ENCODE results near the gene RAB25.
A peak's percentile ranks its signal among the peaks of the same experiment; 100 is the strongest.

Gene RAB25

DNA sequence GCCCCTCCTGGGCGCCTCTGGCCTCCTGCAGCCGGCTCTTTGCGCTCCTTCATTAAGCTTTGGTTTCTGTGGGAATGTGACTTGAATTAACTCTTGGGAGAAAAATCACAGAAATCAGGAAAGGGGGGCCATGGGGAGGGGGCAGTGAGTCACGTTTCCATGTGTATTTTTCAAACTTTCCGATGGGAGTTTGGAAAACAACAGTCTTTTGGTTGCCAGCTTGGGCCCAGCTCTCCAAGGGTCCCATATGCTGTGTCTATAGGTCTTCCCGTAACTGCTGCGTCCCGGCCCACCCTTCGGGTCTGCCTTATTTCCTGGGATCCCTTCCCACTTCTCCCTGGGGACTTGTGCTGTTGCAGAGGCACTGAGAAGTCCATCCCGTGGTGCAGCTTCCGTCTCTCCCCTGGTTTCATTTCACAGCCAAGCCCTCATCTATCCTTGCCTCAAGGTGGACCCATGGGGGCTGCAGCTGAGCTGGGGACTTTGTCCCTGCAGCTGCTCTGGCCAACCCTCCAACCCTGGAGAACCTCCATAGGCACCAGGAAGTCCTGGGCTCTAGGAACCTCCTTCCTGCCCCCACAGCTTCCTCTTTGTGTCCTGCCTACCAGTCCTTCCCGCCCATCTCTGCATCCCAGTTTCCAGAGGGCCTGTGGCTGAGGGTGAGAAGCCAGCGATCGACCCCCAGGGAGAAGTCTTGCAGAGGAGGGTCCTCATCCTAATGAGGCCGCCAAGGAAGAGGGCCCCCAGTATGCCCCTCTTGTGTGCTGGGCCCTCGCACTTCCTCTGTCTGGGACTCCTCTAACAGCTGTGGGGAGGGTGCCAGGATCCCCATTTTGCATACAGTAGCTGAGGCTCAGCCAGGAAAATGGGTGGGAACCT is 41.9 kb downstream of the RAB25 start:
- Histone ChIP-seq H3K27me3 (ENCODE audit: control insufficient read depth, insufficient read depth, low read length) (no peaks in the 10 kb centered on the region), H3K4me3 (ENCODE audit: low read length) (peak overlapping the region; percentile 17), H3K9ac (ENCODE audit: low read length) (no peak overlapping the region), H3K27ac (ENCODE audit: low read depth, low read length) (peak overlapping the region; percentile 99), H3K36me3 (ENCODE audit: control insufficient read depth, insufficient read depth, low read length) (no peaks in the 10 kb centered on the region), H3K4me1 (ENCODE audit: control insufficient read depth, insufficient read depth, low read length) (peaks cover 46% of the 10 kb centered on the region)

DNA sequence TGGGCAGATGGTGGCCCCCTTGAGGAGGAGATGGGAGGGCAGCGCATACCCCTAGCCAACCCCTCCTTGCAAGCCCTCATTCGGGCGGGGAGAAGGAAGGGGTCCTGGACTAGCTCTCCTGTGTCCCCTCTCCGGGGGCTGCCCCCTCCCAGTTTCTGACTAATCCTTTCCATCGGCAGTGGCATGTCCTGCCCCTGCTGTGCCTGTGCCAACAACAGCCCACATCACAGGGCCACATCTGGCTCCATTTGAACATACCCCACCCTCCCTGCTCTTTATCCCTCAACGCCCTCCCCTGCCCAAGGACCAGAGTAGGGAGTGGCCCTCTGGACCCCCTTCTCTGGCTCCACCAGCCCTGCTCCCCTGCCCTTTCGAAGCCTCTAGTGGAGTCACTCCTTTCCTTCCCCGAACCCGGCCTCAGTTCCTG is 42.6 kb downstream of the RAB25 start:
- no peaks in the 10 kb centered on the region for H3K27me3 ChIP-seq (ENCODE audit: control insufficient read depth, insufficient read depth, low read length)
- peak overlapping the region; percentile 99 for H3K27ac ChIP-seq (ENCODE audit: low read depth, low read length)
- H3K36me3 ChIP-seq (ENCODE audit: control insufficient read depth, insufficient read depth, low read length), result no peaks in the 10 kb centered on the region
- H3K4me3 ChIP-seq (ENCODE audit: low read length), result peak overlapping the region; percentile 17
- peak overlapping the region; percentile 29 for H3K9ac ChIP-seq (ENCODE audit: low read length)
- peaks cover 46% of the 10 kb centered on the region for H3K4me1 ChIP-seq (ENCODE audit: control insufficient read depth, insufficient read depth, low read length)

DNA sequence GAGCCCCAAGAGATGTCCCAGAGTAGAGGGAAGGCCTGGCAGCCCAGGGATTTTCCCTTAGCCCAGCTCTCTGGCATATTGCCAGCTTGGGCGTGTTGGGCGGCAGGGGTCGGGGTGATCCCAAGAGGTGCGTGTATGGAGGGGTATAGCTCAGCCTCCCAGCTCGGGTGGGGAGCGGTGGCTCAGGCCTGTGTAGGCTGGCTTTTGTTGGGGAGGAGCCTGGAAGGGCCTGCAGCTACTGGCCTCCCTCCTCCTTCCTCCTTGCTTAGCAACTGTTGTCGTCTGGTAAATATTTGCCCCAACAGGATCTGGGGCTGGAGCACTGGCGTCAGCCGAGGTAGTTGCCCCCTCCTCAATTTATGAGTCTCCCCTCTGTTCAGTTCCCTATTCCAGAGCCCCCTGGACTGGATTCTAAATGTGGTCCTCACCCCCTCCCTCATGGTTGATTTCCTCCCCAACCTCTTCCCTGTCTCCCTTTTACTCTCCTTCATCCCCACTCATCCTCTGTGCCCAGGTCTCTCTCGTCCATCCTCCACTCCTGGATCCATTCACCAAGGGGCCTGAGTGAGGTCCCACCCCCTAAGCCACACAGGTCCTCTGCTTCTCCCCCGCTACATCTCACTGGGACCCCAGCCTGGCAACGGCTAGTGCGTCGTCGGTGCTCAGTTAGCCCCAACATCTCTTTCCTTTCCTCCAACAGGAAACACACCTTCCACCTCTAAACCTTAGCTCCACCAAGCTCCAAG is 43.3 kb downstream of the RAB25 start:
- peak overlapping the region; percentile 17 for H3K4me3 ChIP-seq (ENCODE audit: low read length)
- peak overlapping the region; percentile 29 for H3K9ac ChIP-seq (ENCODE audit: low read length)

DNA sequence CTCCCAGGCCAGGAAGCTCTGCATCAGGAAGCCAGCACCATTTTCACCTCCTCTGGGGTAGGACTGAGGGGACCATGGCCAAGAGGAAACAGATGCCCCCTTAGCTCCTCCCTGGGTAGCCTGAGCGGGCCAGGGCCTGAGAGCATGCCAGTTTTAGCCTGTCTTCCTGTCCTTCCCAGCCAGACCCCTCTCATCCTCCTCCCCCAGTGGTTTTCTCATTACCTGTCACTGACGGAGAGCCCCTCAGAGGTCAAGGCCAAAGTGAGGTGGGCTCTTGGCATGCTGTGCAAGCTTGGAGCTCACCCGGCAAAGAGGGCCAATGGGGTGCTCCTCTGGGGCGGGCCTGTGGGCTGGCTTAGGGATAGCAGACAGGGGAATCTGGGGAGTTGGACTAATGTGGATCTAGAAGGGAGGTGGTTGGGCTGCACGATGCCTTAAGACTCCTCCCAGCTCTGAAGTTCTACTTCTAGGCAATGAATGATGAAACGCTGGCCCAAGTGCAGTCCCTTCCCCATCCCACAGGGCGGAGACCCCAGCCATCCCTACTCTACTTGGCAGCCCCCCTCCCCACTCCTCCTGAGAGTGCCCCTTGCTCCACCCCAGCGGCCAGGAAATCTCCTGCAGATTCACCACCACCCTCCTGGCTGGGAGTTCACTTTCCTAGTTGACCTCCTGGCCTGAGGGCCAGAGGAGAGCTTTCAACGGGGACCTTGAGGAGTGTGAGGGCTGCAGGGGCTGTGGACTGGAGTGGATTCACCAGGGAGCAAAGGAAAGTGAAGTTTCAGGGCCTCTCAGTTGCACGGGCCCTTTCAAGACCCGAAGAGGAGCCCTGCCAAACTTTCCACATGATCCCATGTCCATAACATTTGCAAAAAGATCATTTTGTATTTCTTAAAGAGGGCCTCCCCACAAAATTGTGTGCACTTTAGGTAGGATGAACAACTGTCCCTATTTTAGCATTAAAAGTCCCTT is 44.2 kb downstream of the RAB25 start:
- Histone ChIP-seq H3K27me3 (ENCODE audit: control insufficient read depth, insufficient read depth, low read length) (no peaks in the 10 kb centered on the region), H3K4me3 (ENCODE audit: low read length) (peak overlapping the region; percentile 68), H3K36me3 (ENCODE audit: control insufficient read depth, insufficient read depth, low read length) (no peaks in the 10 kb centered on the region), H3K9ac (ENCODE audit: low read length) (no peak overlapping the region), H3K27ac (ENCODE audit: low read depth, low read length) (peak overlapping the region; percentile 99), H3K4me1 (ENCODE audit: control insufficient read depth, insufficient read depth, low read length) (peaks cover 46% of the 10 kb centered on the region)

More for the DNA sequence above, 43.3 kb downstream of the RAB25 start:
- no peaks in the 10 kb centered on the region for H3K27me3 ChIP-seq (ENCODE audit: control insufficient read depth, insufficient read depth, low read length)
- H3K27ac ChIP-seq (ENCODE audit: low read depth, low read length), result peak overlapping the region; percentile 99
- H3K4me1 ChIP-seq (ENCODE audit: control insufficient read depth, insufficient read depth, low read length), result peaks cover 46% of the 10 kb centered on the region
- no peaks in the 10 kb centered on the region for H3K36me3 ChIP-seq (ENCODE audit: control insufficient read depth, insufficient read depth, low read length)

DNA sequence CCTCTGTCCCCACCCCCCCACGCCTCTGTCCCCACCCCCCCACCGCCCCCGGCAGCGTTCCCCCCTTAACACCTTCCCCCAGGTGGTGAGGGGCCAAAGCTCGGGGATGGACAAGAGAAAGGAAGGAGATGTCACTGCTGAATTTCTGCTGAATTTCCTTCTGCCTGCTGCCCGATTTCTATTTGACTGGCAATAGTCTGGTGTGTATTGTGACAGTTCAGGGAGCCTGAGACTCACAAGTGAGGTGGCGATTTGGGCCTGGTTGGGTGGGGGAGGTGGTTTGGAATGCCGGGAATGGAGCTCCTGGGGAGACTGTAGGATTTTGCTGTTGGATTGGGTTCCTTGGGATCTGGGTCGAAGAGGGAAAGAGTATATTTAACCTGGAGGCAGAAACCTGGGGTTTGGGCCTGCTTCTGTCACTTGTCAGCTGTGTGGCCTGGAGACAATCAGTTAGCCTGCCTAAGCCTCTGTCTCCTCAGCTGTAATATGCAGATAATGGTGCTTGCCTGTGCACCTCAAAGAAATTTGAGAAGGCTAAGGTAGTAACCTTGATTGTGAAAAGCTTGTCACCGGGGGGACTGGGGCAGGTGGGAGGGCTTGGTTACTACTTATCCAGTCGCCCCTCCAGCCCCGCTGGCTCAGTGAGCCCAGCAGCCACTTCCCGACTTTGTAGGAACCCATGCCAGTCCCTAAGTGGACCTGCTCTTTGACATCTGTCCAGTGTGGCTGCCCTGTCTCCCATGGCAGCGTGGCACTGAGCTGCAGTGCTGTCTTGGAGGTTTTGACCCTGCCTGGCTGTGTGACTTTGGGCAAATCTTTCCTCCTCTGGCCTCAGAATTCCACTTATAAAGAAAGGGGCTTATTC is 45.9 kb downstream of the RAB25 start:
- Histone ChIP-seq H3K4me3 (ENCODE audit: low read length) (peak overlapping the region; percentile 49), H3K27me3 (ENCODE audit: control insufficient read depth, insufficient read depth, low read length) (no peaks in the 10 kb centered on the region), H3K36me3 (ENCODE audit: control insufficient read depth, insufficient read depth, low read length) (no peaks in the 10 kb centered on the region), H3K9ac (ENCODE audit: low read length) (peak overlapping the region; percentile 32), H3K4me1 (ENCODE audit: control insufficient read depth, insufficient read depth, low read length) (peaks cover 44% of the 10 kb centered on the region), H3K27ac (ENCODE audit: low read depth, low read length) (peak overlapping the region; percentile 95)

DNA sequence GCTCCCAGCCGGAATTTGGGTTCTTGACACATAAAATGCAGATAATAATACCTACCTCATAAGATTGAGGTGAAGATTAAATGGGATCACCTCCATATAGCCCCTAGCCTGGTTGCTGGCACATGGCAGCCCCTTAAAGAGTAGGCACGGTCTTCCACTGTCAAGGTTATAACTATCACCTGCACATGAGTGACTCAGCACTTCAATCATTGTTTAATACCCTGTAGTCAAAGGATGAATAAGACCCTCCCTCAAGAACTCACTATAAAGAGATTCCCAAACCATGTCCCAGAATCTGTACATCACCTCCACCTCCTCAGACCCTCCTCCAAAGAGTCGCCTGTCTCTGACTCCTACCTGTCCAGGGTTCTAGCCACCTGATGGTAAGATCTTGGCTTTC is 47.1 kb downstream of the RAB25 start:
- no peak overlapping the region for H3K27ac ChIP-seq (ENCODE audit: low read depth, low read length)
- no peak overlapping the region for H3K9ac ChIP-seq (ENCODE audit: low read length)
- H3K4me3 ChIP-seq (ENCODE audit: low read length), result no peak overlapping the region
- H3K36me3 ChIP-seq (ENCODE audit: control insufficient read depth, insufficient read depth, low read length), result no peaks in the 10 kb centered on the region
- H3K4me1 ChIP-seq (ENCODE audit: control insufficient read depth, insufficient read depth, low read length), result peaks cover 35% of the 10 kb centered on the region
- H3K27me3 ChIP-seq (ENCODE audit: control insufficient read depth, insufficient read depth, low read length), result no peaks in the 10 kb centered on the region

DNA sequence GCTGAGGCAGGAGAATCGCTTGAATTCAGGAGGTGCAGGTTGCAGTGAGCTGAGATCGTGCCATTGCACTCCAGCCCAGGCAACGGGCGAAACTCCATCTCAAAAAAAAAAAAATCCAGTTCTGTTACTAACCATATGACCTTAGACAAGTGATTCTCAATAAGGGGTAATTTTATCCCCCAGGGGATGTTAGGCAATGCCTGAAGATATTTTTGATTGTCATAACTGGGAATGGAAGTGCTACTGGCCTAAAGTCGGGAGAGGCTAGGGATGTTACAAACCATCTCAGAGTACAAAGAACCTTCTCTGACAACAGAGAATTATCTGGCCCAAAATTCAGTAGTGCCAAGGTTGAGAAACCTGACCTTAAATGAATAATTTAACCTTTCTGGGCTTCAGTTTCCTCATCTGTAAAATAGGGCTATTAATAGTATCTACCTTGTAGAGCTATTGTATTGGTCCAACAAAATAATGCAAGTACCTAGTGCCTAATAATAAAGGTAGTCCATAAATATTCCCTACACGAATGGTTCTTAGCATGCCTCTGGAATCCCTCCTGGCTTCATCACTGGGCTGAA is 47.8 kb downstream of the RAB25 start:
- H3K27ac ChIP-seq (ENCODE audit: low read depth, low read length), result no peak overlapping the region

DNA sequence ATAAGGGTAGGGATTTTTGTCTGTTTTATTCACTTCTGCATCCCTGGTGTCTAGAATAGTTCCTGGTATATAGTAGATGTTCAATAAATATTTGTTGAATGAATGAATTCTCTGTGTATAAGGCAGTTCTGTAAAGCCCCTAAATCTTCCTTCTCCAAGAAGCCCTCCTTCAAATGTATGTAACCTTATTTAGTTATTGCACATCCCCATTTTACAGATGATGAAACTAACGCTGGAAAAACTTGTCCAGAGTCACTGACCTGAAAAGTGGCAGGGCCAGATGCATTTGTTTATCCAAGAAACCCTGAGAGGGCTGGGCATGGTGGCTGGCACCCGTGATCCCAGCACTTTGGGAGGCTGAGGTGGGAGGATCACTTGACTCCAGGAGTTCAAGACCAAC is 49.3 kb downstream of the RAB25 start:
- Histone ChIP-seq H3K36me3 (ENCODE audit: control insufficient read depth, insufficient read depth, low read length) (peaks cover 3% of the 10 kb centered on the region), H3K9ac (ENCODE audit: low read length) (no peak overlapping the region), H3K27ac (ENCODE audit: low read depth, low read length) (no peak overlapping the region), H3K27me3 (ENCODE audit: control insufficient read depth, insufficient read depth, low read length) (peaks cover 2% of the 10 kb centered on the region), H3K4me3 (ENCODE audit: low read length) (no peak overlapping the region), H3K4me1 (ENCODE audit: control insufficient read depth, insufficient read depth, low read length) (peaks cover 23% of the 10 kb centered on the region)

More for the DNA sequence above, 47.8 kb downstream of the RAB25 start:
- no peak overlapping the region for H3K4me3 ChIP-seq (ENCODE audit: low read length)
- H3K9ac ChIP-seq (ENCODE audit: low read length), result no peak overlapping the region
- H3K4me1 ChIP-seq (ENCODE audit: control insufficient read depth, insufficient read depth, low read length), result peaks cover 32% of the 10 kb centered on the region
- no peaks in the 10 kb centered on the region for H3K27me3 ChIP-seq (ENCODE audit: control insufficient read depth, insufficient read depth, low read length)
- H3K36me3 ChIP-seq (ENCODE audit: control insufficient read depth, insufficient read depth, low read length), result no peaks in the 10 kb centered on the region

DNA sequence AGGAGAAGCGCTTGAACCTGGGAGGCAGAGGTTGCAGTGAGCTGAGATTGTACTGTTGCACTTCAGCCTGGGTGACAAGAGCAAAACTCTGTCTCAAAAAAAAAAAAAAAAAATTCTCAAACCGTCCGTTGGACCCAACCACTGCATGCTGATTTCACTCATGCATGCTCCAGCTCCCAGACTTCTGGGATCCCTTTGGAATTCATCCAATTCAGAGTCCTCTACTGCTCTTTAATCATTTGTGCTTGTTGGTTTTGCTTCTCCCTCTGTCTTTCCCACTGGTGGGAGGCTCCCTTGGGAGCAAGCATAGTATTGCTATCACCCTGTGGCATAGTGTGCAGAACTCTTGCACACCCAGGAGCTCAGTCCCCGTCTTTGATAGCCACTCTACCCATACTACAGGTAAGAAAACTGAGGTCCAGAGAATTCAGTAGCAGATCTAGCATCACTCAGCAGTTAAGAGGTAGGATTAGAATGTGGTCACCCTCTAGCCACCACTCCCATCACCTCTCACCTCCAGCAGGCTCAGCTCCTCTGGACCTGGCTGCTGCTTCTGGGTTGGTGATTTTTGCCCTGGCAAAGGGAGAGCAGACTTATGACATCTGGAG is 50.5 kb downstream of the RAB25 start:
- no peak overlapping the region for H3K9ac ChIP-seq (ENCODE audit: low read length)
- no peak overlapping the region for H3K4me3 ChIP-seq (ENCODE audit: low read length)
- peaks cover 3% of the 10 kb centered on the region for H3K36me3 ChIP-seq (ENCODE audit: control insufficient read depth, insufficient read depth, low read length)
- H3K27ac ChIP-seq (ENCODE audit: low read depth, low read length), result no peak overlapping the region
- peaks cover 15% of the 10 kb centered on the region for H3K4me1 ChIP-seq (ENCODE audit: control insufficient read depth, insufficient read depth, low read length)
- peaks cover 2% of the 10 kb centered on the region for H3K27me3 ChIP-seq (ENCODE audit: control insufficient read depth, insufficient read depth, low read length)

DNA sequence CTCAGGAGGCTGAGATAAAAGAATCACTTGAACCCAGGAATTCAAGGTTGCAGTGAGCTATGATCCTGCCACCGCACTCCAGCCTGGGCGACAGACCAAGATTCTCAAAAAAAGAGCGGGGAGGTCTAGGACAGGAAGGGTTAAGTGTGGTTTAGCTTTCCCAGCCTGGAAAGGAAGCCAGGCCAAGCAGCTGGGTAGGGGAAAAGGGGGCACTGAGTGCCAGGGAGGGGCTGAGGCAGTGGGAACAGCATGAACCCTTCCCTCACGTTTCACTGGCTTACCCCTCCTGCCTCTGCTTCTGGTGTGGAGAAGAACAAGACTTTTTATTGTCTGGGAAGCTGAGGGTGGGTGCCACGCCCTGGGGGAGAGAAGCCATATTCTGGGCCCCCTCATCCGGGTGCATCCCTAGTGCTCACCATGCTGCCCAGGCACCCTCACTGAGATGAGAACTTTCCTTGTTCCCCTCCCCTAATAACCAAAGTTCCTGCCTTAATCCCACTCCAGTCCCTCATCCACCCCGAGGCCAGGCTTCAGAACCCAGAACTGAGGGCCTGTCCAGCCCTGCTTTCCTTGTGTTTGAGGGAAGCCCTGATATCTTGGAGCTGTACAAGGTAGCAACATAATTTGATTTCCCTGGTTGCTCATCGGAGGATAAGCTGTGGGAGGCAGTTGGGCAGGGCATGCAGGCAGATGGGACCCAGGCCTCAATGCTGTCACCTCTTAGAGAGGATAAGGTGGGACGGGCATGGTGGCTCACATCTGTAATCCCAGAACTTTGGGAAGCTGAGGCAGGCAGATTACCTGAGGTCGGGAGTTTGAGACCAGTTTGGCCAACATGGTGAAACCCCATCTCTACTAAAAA is 51.5 kb downstream of the RAB25 start:
- H3K27ac ChIP-seq (ENCODE audit: low read depth, low read length), result peak overlapping the region; percentile 38
- H3K27me3 ChIP-seq (ENCODE audit: control insufficient read depth, insufficient read depth, low read length), result peaks cover 2% of the 10 kb centered on the region
- H3K4me3 ChIP-seq (ENCODE audit: low read length), result no peak overlapping the region
- peaks cover 3% of the 10 kb centered on the region for H3K36me3 ChIP-seq (ENCODE audit: control insufficient read depth, insufficient read depth, low read length)
- H3K4me1 ChIP-seq (ENCODE audit: control insufficient read depth, insufficient read depth, low read length), result peaks cover 12% of the 10 kb centered on the region
- no peak overlapping the region for H3K9ac ChIP-seq (ENCODE audit: low read length)
